Liver (tissue), 9 donors: ENCODE data around the gene NDFIP1. TPM values are rescaled to one million over a fixed set of nuclear protein-coding genes. Genes with fewer than 3 reads are reported as not detected.

Experiments
- DNase-seq: peaks from one replicate; pipeline ENCODE4 v3.0.0-alpha.2; 2017; ENCODE audit warnings: low spot score
- H3K27ac ChIP-seq, 2 donors: one replicate each; pipeline ENCODE4 v1.7.0; 2013; ENCODE audit warnings: inconsistent platforms in 2 of 2, low read length in 2 of 2, control low read depth in 1 of 2, low read depth in 1 of 2, mild to moderate bottlenecking in 1 of 2
- H3K27me3 ChIP-seq, 4 donors: one replicate each; pipeline versions ENCODE4 v1.6.1 to v1.7.0; 2013; ENCODE audit warnings: low read length in 3 of 4, inconsistent platforms in 1 of 4, mild to moderate bottlenecking in 1 of 4, moderate library complexity in 1 of 4; ENCODE audit not compliant: control insufficient read depth in 4 of 4, insufficient read depth in 4 of 4
- H3K36me3 ChIP-seq, 4 donors: one replicate each; pipeline versions ENCODE4 v1.6.1 to v1.7.0; 2013; ENCODE audit warnings: low read length in 3 of 4, mild to moderate bottlenecking in 3 of 4, low read depth in 1 of 4, moderate library complexity in 1 of 4; ENCODE audit not compliant: control insufficient read depth in 4 of 4, insufficient read depth in 3 of 4
- H3K4me1 ChIP-seq, 4 donors: one replicate each; pipeline versions ENCODE4 v1.6.1 to v1.7.0; 2013; ENCODE audit warnings: low read length in 3 of 4, mild to moderate bottlenecking in 3 of 4, moderate library complexity in 1 of 4; ENCODE audit not compliant: control insufficient read depth in 4 of 4, insufficient read depth in 4 of 4
- H3K4me3 ChIP-seq, 3 donors: one replicate each; pipeline versions ENCODE4 v1.6.1 to v1.7.0; 2013; ENCODE audit warnings: low read length in 3 of 3, control low read depth in 1 of 3, low read depth in 1 of 3, mild to moderate bottlenecking in 1 of 3
- H3K9ac ChIP-seq, 2 donors: one replicate each; pipeline ENCODE4 v1.7.0; 2013; ENCODE audit warnings: low read length in 2 of 2, mild to moderate bottlenecking in 2 of 2, moderate library complexity in 2 of 2, control low read depth in 1 of 2, low read depth in 1 of 2
- H3K9me3 ChIP-seq, 4 donors: one replicate each; pipeline versions ENCODE4 v1.6.1 to v1.7.0; 2013; ENCODE audit warnings: low read length in 3 of 4; ENCODE audit not compliant: control insufficient read depth in 4 of 4
- EGR1 ChIP-seq, 2 donors: IDR thresholded peaks; 2 replicates each; pipeline ENCODE4 v1.6.1; 2016 to 2018; ENCODE audit warnings: antibody characterized with exemption in 2 of 2, low read depth in 2 of 2
- FOXA1 ChIP-seq: IDR thresholded peaks from 2 replicates; pipeline ENCODE4 v1.6.1; 2016; ENCODE audit warnings: antibody characterized with exemption
- FOXA2 ChIP-seq: IDR thresholded peaks from 2 replicates; pipeline ENCODE4 v1.6.1; 2016; ENCODE audit warnings: antibody characterized with exemption
- GABPA ChIP-seq, 2 donors: IDR thresholded peaks in 1 of 2; conservative IDR thresholded peaks in 1 of 2; 2 replicates each; pipeline ENCODE4 v1.6.1; 2016; ENCODE audit warnings: antibody characterized with exemption in 2 of 2, mild to moderate bottlenecking in 1 of 2, moderate library complexity in 1 of 2
- HNF4A ChIP-seq, 2 donors: conservative IDR thresholded peaks; 2 replicates each; pipeline ENCODE4 v1.6.1; 2016; ENCODE audit warnings: antibody characterized with exemption in 2 of 2, mild to moderate bottlenecking in 2 of 2
- NR2F2 ChIP-seq: IDR thresholded peaks from 2 replicates; pipeline ENCODE4 v1.6.1; 2016; ENCODE audit warnings: antibody characterized with exemption
- RAD21 ChIP-seq, 2 donors: IDR thresholded peaks; 2 replicates each; pipeline ENCODE4 v1.6.1; 2016; ENCODE audit warnings: antibody characterized with exemption in 2 of 2, mild to moderate bottlenecking in 2 of 2
- REST ChIP-seq: IDR thresholded peaks from 2 replicates; pipeline ENCODE4 v1.6.1; 2016; ENCODE audit warnings: antibody characterized with exemption, mild to moderate bottlenecking
- SP1 ChIP-seq: IDR thresholded peaks from 2 replicates; pipeline ENCODE4 v1.6.1; 2018; ENCODE audit warnings: antibody characterized with exemption, mild to moderate bottlenecking
- TAF1 ChIP-seq: conservative IDR thresholded peaks from 2 replicates; pipeline ENCODE4 v1.6.1; 2016; ENCODE audit warnings: antibody characterized with exemption, mild to moderate bottlenecking
- YY1 ChIP-seq: IDR thresholded peaks from 2 replicates; pipeline ENCODE4 v1.6.1; 2016; ENCODE audit warnings: antibody characterized with exemption, mild to moderate bottlenecking
- ZBTB33 ChIP-seq: IDR thresholded peaks from 2 replicates; pipeline ENCODE4 v1.6.1; 2016; ENCODE audit warnings: antibody characterized with exemption
- whole genome bisulfite sequencing: extraction: QIAGEN DNeasy Blood & Tissue Kit; methylation state at CpG from one replicate; pipeline ENCODE4 v1.1.7; 2013; 5-methylcytosine and 5-hydroxymethylcytosine counted together
- polyA plus RNA-seq, 2 donors: library from polyadenylated mRNA; stranded (reverse) in 1 of 2; unstranded in 1 of 2; fragments of 200-250 nt in 1 of 2; fragments of >200 nt in 1 of 2; fragmentation: Nextera tagmentation in 1 of 2; extraction: Ambion mirVana in 1 of 2; gene quantifications; one replicate each; pipeline versions ENCODE4 v1.2.1 to v1.2.3, GENCODE V29; 2013 to 2015
- total RNA-seq, 2 donors: library from RNA; depleted of rRNA; stranded (reverse); fragments of >200 nt; gene quantifications; one replicate each; pipeline ENCODE4 v1.2.3, GENCODE V29; 2014
- TF ChIP-seq, protein P1 (sequence below): fragments of 150-350 bp; IDR thresholded peaks from 2 replicates; pipeline ENCODE4 v1.5.1; 2017; ENCODE audit warnings: improper control_type of control experiment, low read depth, low read length; ENCODE audit not compliant: missing input control
- donor health status: healthy.
- donor health status: healthy.
- donor health status: healthy.
- donor health status: healthy.
- donor health status: healthy.

Gene NDFIP1
- total and polyA plus RNA-seq, 4 donors = 43.5 to 68.1 (median 57.1) TPM

- TF ChIP-seq REST (no peak), EGR1 (IDR thresholded peaks at IDR 0.05; ENCODE audit: low read depth in 2 of 2) (no peak), FOXA1 (no peak)
Observed at GRCh38 chr5:142070734-142071133, 37.8 kb upstream of the NDFIP1 start (continued).

DNA sequence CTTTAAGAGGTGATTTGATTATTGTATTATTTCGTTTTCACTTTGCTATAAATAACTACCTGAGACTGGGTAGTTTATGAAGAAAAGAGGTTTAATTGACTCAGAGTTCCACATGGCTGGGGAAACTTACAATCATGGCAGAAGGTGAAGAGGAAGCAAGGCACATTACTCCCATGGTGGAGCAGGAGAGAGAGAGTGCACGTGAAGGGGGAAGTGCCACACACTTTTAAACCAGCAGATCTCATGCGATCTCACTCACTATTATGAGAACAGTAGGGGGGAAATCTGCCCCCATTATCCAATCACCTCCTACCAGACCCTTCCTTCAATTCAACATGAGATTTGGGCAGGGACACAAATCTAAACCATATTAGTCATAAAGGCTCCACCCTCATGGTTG lies 36.1 kb upstream of the NDFIP1 start:
- Histone ChIP-seq H3K4me1 (no peaks in the 10 kb centered on the region), H3K36me3 (no peaks in the 10 kb centered on the region), H3K27me3 (no peaks in the 10 kb centered on the region), H3K4me3 (no peak overlapping the region), H3K9ac (no peak overlapping the region), H3K9me3 (no peaks in the 10 kb centered on the region), H3K27ac (no peak overlapping the region)
- WGBS = 81% methylated on average over 3 of the region's 3 CpGs
- TF ChIP-seq, protein P1, sequence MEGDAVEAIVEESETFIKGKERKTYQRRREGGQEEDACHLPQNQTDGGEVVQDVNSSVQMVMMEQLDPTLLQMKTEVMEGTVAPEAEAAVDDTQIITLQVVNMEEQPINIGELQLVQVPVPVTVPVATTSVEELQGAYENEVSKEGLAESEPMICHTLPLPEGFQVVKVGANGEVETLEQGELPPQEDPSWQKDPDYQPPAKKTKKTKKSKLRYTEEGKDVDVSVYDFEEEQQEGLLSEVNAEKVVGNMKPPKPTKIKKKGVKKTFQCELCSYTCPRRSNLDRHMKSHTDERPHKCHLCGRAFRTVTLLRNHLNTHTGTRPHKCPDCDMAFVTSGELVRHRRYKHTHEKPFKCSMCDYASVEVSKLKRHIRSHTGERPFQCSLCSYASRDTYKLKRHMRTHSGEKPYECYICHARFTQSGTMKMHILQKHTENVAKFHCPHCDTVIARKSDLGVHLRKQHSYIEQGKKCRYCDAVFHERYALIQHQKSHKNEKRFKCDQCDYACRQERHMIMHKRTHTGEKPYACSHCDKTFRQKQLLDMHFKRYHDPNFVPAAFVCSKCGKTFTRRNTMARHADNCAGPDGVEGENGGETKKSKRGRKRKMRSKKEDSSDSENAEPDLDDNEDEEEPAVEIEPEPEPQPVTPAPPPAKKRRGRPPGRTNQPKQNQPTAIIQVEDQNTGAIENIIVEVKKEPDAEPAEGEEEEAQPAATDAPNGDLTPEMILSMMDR = no peak
- TF ChIP-seq EGR1 (IDR thresholded peaks at IDR 0.05; ENCODE audit: low read depth in 2 of 2) = no peak
- TF ChIP-seq HNF4A (conservative IDR thresholded peaks at IDR 0.05) = no peak
- TF ChIP-seq GABPA (IDR thresholded peaks at IDR 0.05 in 1 of 2, conservative IDR thresholded peaks at IDR 0.05 in 1 of 2) = no peak
- TF ChIP-seq YY1 = no peak
- TF ChIP-seq ZBTB33 = no peak
- no peak for TF ChIP-seq RAD21 (IDR thresholded peaks at IDR 0.05)
- no peak for TF ChIP-seq FOXA2
- TF ChIP-seq NR2F2 = no peak
- TF ChIP-seq SP1 = no peak
- TF ChIP-seq TAF1 = no peak
- no peak for TF ChIP-seq FOXA1
- no peak for TF ChIP-seq REST
- no peak for DNase-seq
